Peyer's patch (tissue), 4 donors: ENCODE data around the gene SGMS1. TPM values are rescaled to one million over a fixed set of nuclear protein-coding genes. Genes with fewer than 3 reads are reported as not detected.

ENCODE experiments used
- DNase-seq, 3 donors: peaks; one replicate each; pipeline ENCODE4 v3.0.0-alpha.2; 2017 to 2019
- H3K27ac ChIP-seq, 4 donors: fragments of 200-600 bp; sonication (generic); one replicate each; pipeline ENCODE4 v1.5.1; 2016 to 2019
- H3K27me3 ChIP-seq, 2 donors: fragments of 200-600 bp; sonication (generic); one replicate each; pipeline ENCODE4 v1.5.1; 2019
- H3K36me3 ChIP-seq, 3 donors: fragments of 200-600 bp; sonication (generic); one replicate each; pipeline ENCODE4 v1.5.1; 2016 to 2019
- H3K4me1 ChIP-seq, 4 donors: fragments of 200-600 bp; sonication (generic); one replicate each; pipeline ENCODE4 v1.5.1; 2016 to 2019
- H3K4me3 ChIP-seq, 4 donors: fragments of 200-600 bp; sonication (generic); 1 replicate in 3 of 4; 2 replicates in 1 of 4; pipeline ENCODE4 v1.5.1; 2016 to 2019; ENCODE audit warnings: mild to moderate bottlenecking in 1 of 4
- H3K9me3 ChIP-seq, 4 donors: fragments of 200-600 bp; sonication (generic); one replicate each; pipeline ENCODE4 v1.5.1; 2016 to 2019; ENCODE audit warnings: mild to moderate bottlenecking in 1 of 4
- CTCF ChIP-seq, 6 experiments: fragments of 450-650 bp in 4 of 6; fragments of 200-600 bp in 2 of 6; sonication (generic) in 1 of 6; IDR thresholded peaks; one replicate each; pipeline ENCODE4 v1.5.1; 2017 to 2019; ENCODE audit warnings: antibody characterized with exemption in 6 of 6, mild to moderate bottlenecking in 3 of 6, moderate library complexity in 1 of 6
- POLR2A ChIP-seq, 2 donors: fragments of 450-650 bp; IDR thresholded peaks; one replicate each; pipeline ENCODE4 v1.5.1; 2017; ENCODE audit warnings: antibody characterized with exemption in 2 of 2, mild to moderate bottlenecking in 2 of 2, moderate library complexity in 2 of 2
- total RNA-seq, 4 donors: library from RNA; depleted of rRNA; stranded (reverse); fragments of >200 nt; gene quantifications; one replicate each; pipeline ENCODE4 v1.1.0, GENCODE V29; 2016

Gene SGMS1
- total RNA-seq, 4 donors from 2014 or later = 73.4 to 117 (median 88.4) TPM

GRCh38 chr10:50406457-50407070 lies 217.2 kb downstream of the SGMS1 start:
- no peaks in the 10 kb centered on the region for H3K36me3 ChIP-seq
- no peak for DNase-seq
- H3K4me1 ChIP-seq = no peaks in the 10 kb centered on the region
- no peak for TF ChIP-seq POLR2A (IDR thresholded peaks at IDR 0.05)
- no peak for TF ChIP-seq CTCF (IDR thresholded peaks at IDR 0.05)
- H3K27me3 ChIP-seq = no peaks in the 10 kb centered on the region
- no peaks in the 10 kb centered on the region for H3K9me3 ChIP-seq
- H3K27ac ChIP-seq = no peak overlapping the region
- no peak overlapping the region for H3K4me3 ChIP-seq

GRCh38 chr10:50405723-50406122 lies 218.0 kb downstream of the SGMS1 start:
- Histone ChIP-seq H3K4me1 (no peaks in the 10 kb centered on the region), H3K27me3 (no peaks in the 10 kb centered on the region), H3K27ac (no peak overlapping the region), H3K36me3 (no peaks in the 10 kb centered on the region), H3K9me3 (no peaks in the 10 kb centered on the region), H3K4me3 (no peak overlapping the region)
- no peak for TF ChIP-seq CTCF (IDR thresholded peaks at IDR 0.05)
- no peak for TF ChIP-seq POLR2A (IDR thresholded peaks at IDR 0.05)
- DNase-seq = no peak

- TF ChIP-seq CTCF (IDR thresholded peaks at IDR 0.05) (no peak), POLR2A (IDR thresholded peaks at IDR 0.05) (no peak)
- H3K27ac ChIP-seq = no peak overlapping the region
- no peak overlapping the region for H3K4me3 ChIP-seq
- H3K36me3 ChIP-seq = no peaks in the 10 kb centered on the region
- no peak for DNase-seq
- no peaks in the 10 kb centered on the region for H3K4me1 ChIP-seq
- H3K9me3 ChIP-seq = no peaks in the 10 kb centered on the region
- no peaks in the 10 kb centered on the region for H3K27me3 ChIP-seq
Measured at GRCh38 chr10:50404021-50404773, 219.6 kb downstream of the SGMS1 start.

- Histone ChIP-seq H3K4me3 (no peak overlapping the region), H3K36me3 (no peaks in the 10 kb centered on the region), H3K27ac (no peak overlapping the region), H3K4me1 (no peaks in the 10 kb centered on the region), H3K9me3 (no peaks in the 10 kb centered on the region), H3K27me3 (no peaks in the 10 kb centered on the region)
- no peak for TF ChIP-seq POLR2A (IDR thresholded peaks at IDR 0.05)
- TF ChIP-seq CTCF (IDR thresholded peaks at IDR 0.05) = no peak
- DNase-seq = no peak
Measured at GRCh38 chr10:50403074-50403473, 220.7 kb downstream of the SGMS1 start.

GRCh38 chr10:50402466-50402865 lies 221.3 kb downstream of the SGMS1 start:
- no peak overlapping the region for H3K27ac ChIP-seq
- no peaks in the 10 kb centered on the region for H3K27me3 ChIP-seq
- no peaks in the 10 kb centered on the region for H3K9me3 ChIP-seq
- TF ChIP-seq POLR2A (IDR thresholded peaks at IDR 0.05) = no peak
- no peak for TF ChIP-seq CTCF (IDR thresholded peaks at IDR 0.05)
- no peaks in the 10 kb centered on the region for H3K36me3 ChIP-seq
- DNase-seq = no peak
- H3K4me1 ChIP-seq = no peaks in the 10 kb centered on the region
- H3K4me3 ChIP-seq = no peak overlapping the region
